GM08714 (cell line): Measurements from ENCODE around the gene HES7.

Source experiments
- H3K4me3 ChIP-seq: fragments of 200-500 bp; sonication (Bioruptor generic); 2 replicates; pipeline ENCODE4 v1.5.1; 2014; ENCODE audit warnings: mild to moderate bottlenecking, low read length, inconsistent platforms
- ZNF274 ChIP-seq: IDR thresholded peaks from 2 replicates; pipeline ENCODE4 v1.6.1; 2012; ENCODE audit warnings: mild to moderate bottlenecking, low read depth, low read length

Gene HES7

DNA sequence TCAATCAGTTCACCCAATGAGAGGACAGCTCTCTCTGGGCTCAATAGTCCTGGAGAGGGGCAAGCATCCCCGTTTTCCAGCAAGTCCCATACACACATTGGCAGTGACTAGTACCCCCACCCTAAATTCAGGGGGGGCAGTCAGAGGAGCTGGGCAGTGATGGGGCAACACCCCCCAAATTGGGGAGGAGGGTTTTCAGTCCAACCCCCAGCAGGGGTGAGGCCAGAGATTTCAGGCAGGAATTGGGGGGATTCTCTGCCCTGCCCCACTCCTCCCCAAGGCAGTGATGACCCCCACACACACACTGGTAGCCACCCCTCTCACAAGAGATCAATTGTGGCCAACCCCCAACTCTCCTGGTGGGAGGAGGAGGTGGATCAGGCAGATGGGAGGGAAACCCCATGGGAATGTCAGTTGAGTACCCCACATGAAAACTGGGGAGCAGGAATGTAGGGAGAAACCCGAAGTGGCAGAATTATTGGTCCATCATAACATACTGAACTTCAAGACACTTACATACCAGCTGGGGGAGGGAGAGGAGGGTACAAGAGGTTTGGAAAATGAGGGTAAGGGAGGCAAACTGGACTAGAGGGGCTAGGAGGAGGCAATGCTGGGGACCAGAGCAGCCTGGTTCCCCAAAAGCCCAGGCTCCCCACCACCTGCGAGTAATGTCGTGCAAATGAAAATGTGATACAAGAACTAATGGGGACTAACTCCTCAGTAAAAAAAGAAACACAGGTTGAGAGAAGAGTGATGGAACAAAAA is 35.7 kb upstream of the HES7 start:
- H3K4me3 ChIP-seq: no peak overlapping the region
- TF ChIP-seq ZNF274: no peak

DNA sequence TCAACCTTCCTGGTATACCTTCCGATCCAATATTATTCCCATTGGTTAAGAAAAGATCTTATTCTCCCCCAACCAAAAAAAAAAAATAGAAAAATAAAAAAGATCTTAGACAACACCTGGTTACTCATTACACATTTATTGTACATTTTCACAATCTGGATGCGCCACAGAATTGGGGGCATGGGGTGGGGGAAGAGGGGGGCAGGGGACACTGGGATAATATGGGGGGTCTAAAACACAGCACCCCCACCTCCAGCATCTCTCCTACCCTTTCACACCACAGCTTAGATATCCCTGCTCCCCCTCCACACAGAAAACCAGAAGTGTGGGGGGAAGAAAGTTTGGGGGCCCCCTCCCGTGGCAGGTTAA is 35.1 kb upstream of the HES7 start:
- no peak for TF ChIP-seq ZNF274

DNA sequence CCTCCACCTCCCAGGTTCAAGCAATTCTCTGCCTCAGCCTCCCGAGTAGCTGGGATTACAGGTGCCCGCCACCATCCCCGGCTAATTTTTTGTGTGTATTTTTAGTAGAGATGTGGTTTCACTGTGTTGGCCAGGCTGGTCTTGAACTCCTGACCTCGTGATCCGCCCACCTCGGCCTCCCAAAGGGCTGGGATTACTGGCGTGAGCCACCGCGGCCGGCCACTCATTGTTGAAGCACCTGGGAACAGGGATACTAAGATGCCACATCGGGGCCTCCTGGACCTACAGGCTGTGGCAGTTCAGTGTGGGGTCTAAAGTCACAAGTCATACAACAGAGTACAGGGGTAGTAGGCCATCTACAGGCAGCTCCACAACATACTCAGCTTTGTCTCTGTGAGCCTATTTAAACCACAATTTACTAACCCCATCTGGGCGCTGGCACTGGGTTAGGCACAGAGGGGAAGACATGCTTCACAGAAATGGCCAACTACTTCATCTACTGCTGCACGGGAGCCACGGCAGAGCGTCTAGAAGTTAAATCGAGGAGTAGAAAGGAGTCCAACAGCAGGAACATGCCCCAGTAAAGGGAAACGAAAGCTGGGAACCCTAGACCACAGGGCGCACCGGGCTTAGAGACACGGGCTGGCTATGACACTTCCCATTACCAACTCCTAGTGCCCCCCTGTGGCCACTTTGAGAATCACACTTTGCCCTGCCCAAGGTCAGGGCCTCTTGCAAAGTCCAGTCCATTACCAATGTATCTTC is 34.5 kb upstream of the HES7 start:
- H3K4me3 ChIP-seq: no peak overlapping the region
- no peak for TF ChIP-seq ZNF274

More for the DNA sequence above, 35.1 kb upstream of the HES7 start:
- no peak overlapping the region for H3K4me3 ChIP-seq

- no peak for TF ChIP-seq ZNF274
Measured at GRCh38 chr17:8156246-8156992, 32.5 kb upstream of the HES7 start.

GRCh38 chr17:8155996-8156245 is 32.0 kb upstream of the HES7 start:
- TF ChIP-seq ZNF274: no peak
- peak overlapping the region; percentile 77 for H3K4me3 ChIP-seq

More at GRCh38 chr17:8156246-8156992, 32.5 kb upstream of the HES7 start:
- H3K4me3 ChIP-seq: peak overlapping the region; percentile 77

DNA sequence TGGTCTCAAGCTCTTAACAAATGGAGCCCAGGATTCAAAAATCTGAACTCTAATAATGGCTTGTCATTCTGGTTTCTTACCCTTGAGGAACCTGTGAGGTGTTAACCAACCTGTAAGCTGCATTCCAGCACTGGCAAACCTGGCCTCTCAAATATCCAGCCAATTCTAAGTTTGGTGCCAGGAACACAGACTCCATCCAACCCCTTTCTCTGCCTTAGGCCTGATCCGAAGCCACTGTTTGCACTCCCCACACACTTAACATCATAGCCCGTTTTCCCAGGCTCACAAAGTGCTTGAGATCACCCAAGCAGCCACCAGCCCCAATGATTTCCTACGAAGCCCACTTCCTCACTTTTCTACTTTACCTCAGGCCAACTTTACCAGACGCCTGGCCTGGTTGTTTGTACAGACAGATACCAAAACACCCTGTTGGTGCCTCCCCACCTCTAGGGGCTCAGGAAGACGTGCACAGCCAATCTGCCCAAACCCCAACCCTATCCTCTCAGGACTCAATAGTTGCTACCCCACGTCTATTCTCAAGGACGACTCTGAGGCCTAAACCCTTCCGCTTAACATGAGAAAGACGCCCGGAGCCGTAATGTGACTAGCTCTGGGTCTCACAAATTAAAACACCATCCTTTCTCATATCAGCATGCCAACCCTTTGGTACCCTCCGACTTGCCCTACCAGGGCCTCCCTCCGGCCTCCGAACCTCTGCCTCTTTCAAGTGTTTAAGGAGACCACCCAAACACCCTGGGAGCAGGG is 31.5 kb upstream of the HES7 start:
- no peak for TF ChIP-seq ZNF274
- H3K4me3 ChIP-seq: peak overlapping the region; percentile 77

- no peak overlapping the region for H3K4me3 ChIP-seq
Measured at GRCh38 chr17:8154608-8155155, 30.8 kb upstream of the HES7 start.

DNA sequence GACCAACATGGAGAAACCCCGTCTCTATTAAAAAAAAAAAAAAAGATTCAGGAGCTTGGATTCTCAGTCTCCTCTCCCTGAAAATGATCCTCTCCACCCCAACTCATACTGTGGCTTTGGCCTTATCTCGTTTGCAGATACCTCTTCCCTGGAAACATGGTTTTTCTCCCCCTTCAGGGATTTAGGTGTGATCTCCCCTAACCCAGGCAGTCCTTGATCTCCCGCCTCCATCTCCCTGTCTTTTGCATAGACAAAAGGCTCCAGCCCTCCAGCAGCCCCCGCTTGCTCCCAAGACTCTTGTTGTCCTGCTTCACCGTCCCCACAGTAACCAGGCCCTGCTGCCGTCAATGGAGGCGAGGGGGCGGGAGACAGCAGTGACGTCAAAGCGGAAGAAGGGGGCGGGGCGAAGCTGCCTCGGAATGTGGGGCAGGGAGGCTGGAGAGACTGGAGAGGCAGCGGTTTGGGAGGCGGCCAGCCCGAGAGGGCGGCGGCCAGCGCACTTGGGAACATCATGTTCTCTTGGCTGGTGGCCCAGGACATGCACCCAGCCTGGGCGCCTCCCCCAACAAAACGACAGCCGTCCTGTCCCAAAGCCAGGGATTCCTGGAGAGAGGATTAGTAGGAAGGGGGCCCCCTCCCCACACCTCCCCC is 30.2 kb upstream of the HES7 start:
- no peak overlapping the region; the same call in 1 of the 2 replicates for H3K4me3 ChIP-seq
- TF ChIP-seq ZNF274: no peak

More at GRCh38 chr17:8154608-8155155, 30.8 kb upstream of the HES7 start:
- no peak for TF ChIP-seq ZNF274

GRCh38 chr17:8153525-8153956 is 29.6 kb upstream of the HES7 start:
- TF ChIP-seq ZNF274: no peak
- no peak overlapping the region; the same call in 1 of the 2 replicates for H3K4me3 ChIP-seq

DNA sequence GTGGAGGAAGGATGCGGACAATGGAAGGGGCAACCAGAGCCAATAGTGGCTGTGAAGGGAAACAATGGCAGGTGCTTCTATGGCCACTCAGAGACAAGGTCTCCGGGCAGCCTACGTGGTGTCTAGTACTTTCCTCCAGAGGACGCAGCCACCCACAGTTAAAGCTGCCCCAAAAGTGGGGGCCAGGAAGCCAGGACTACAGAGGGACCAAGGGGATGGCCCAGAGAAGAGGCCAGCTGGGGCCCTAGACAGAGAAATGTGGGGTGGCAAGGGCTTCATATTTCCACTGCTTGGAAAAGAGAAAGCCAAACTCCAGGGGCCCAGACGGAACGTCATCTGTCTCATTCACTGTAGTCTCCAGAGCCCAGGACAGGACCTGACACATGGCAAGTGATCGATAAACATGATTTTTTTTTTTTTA is 29.1 kb upstream of the HES7 start:
- no peak for TF ChIP-seq ZNF274
- H3K4me3 ChIP-seq: no peak overlapping the region

DNA sequence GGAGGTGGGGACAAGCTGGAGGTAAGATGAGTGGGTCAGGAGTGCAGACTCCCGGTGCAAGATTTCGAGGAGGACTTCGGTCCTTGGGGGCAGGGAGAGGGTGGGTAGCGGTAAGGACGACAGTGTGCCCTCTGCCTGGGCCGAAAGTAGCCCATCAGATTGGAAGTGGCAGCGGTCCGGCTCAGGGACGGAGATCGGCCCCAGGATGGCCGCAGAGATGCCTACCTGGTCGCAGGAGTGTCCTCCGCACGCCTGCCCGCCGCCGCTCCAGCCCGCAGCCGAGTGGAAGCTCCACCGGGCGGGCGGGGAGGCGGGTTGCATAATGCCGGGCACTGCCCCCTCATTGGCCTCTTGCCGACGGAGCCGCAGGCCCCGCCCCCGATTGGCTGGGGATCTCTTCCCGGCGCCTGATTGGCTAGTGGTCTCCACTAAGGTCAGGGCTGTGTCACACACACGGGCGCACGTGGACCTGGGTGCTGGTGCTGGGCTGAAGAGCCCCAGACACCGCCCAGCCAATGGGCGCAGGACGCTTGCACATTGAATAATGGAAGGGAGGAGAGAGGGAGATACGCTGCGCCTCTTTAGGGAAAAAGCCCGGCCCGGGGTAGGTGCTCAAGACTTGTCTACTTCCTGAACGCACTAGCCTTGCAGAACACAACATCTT is 28.3 kb upstream of the HES7 start, which contains the start of gene PER1:
Gene PER1, minus strand, starts transcription at position 293 of the 664 bp plus-strand sequence. CDS start 1,698 bp downstream, outside the sequence.
- peak within 1 kb of the TSS; percentile 73 for H3K4me3 ChIP-seq
- no peak for TF ChIP-seq ZNF274

- no peak for TF ChIP-seq ZNF274
- H3K4me3 ChIP-seq: peak overlapping the region; percentile 73
Measured at GRCh38 chr17:8151641-8152111, 27.8 kb upstream of the HES7 start.

- no peak for TF ChIP-seq ZNF274
Measured at GRCh38 chr17:8151120-8151640, 27.3 kb upstream of the HES7 start.

More at GRCh38 chr17:8151120-8151640, 27.3 kb upstream of the HES7 start:
- peak overlapping the region; percentile 73; the same call in 1 of the 2 replicates for H3K4me3 ChIP-seq
